ENCODE results near the gene SGCA. TPM values are rescaled to one million over a fixed set of nuclear protein-coding genes. Genes with fewer than 3 reads are reported as not detected.

The SGCA gene
- total RNA-seq, 2 donors from 2014 or later, result 1.7 to 2.3 TPM

DNA sequence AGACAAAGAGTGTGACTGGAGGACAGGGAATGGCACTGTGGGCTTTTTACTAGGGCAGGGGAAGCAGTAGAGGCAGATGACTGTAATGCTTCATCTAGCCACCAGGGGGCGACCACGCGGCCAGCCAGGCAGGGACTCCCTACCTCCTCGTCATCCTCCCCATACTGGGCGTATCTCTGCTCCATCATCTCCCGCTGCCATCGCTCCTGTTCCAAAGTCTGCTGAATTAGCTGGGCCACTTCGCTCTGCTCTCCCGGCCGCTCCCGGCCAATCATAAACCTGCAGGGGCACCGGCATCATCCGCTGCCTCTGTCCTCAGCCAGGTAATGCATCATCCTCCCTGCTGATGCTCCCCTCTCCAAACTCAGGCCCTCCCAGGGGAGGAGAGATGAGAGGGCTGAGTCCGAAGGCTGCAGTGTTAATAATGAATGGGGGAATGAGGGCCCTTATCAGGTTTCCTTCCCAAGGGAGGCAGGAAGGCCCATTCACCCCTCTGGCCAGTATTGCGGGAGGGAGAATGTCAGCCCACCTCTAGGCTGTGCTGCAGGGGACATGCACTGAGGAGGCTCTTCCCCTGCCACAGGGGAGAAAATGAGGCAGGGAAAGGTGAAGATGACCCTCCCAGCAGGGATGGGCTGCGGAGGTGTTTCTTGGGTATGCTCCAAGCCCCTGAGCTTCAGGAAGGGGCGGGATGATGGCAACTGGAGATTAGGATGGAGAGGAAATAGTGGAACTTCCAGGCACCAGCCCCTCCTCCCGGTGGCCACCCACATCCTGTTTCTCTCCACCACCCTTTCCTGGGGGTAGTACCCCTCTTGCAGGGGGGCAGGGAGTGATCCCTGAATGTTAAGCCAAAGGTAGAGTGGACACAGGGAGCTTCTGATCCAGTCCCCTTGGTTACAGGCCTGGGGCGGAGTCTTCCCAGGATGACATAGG, 25.6 kb upstream of the SGCA start:
- Mint-ChIP-seq H3K36me3 (ENCODE audit: insufficient read depth in 2 of 2) (peaks cover 21 to 48% of the 10 kb centered on the region in 2 donors), H3K27ac (peak overlapping the region; percentile 69), H3K4me3 (peak overlapping the region; percentile 77 to 78), H3K9me3 (no peaks in the 10 kb centered on the region), H3K4me1 (ENCODE audit: low read depth) (peaks cover 73% of the 10 kb centered on the region), H3K27me3 (ENCODE audit: low read depth) (no peaks in the 10 kb centered on the region)
- DNase-seq (peak; percentile 83 to 85), ATAC-seq (replicated peaks in 1 of 2) (peak; percentile 78 to 83)

DNA sequence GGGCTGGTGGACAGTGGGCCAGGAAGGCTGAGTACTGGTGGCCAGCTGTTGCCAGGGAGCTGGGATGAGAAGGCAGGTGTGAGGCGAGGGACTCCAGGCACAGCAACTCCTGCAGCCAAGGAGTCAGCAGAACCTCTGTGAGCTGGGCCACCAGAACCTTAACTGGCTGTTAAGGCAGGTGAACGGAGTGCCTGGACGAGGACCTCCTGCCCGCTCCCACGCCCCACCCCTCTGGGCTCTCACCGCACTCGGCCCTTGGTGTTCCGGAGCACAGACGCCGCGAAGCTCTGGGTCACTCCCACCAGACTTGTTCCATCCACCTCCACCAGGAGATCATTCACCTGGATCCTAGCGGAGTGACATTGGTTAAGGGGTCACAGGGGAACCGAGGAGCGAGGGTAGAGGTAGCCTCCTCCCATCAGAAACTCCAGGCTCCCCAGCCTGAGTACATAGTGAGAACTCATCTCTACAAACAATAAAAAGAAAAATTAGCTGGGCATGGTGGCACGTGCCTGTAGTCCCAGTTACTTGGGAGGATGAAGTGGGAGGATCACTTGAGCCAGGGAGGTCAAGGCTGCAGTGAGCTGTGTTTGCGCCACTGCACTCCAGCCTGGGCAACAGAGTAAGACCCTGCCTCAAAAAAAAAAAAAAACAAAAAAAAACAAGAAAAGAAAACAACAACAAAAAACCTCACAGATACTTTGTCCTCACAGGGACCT, 24.6 kb upstream of the SGCA start:
- H3K36me3 Mint-ChIP-seq (ENCODE audit: insufficient read depth in 2 of 2), result peaks cover 23 to 45% of the 10 kb centered on the region in 2 donors
- no peaks in the 10 kb centered on the region for H3K27me3 Mint-ChIP-seq (ENCODE audit: low read depth)
- H3K27ac Mint-ChIP-seq, result peak overlapping the region; percentile 64
- H3K4me1 Mint-ChIP-seq (ENCODE audit: low read depth), result peaks cover 83% of the 10 kb centered on the region
- no peaks in the 10 kb centered on the region for H3K9me3 Mint-ChIP-seq
- no peak for DNase-seq
- no peak for ATAC-seq (replicated peaks in 1 of 2)
- peak overlapping the region; percentile 77 to 78 for H3K4me3 Mint-ChIP-seq

DNA sequence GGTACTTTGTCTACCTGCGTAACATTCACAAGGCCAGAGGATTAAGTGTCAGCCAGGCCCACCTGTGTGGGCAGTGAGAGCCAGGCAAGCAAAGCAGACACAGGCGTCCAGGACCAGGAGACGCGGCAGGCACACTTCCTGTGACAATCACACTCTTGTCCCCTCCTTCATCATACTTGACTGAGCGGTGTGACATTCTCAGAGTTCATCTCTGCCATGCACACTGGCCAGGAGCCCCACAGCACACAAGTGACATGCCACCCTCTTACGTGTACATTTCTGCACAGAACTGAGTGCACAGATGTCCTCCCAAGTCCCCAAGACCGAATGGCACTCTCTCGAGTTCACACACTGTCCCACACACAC, 24.1 kb upstream of the SGCA start:
- ATAC-seq (replicated peaks in 1 of 2) (peak in 1 of 2 donors; percentile 34), DNase-seq (no peak)
- Mint-ChIP-seq H3K4me3 (peak overlapping the region; percentile 45 to 68), H3K9me3 (no peaks in the 10 kb centered on the region), H3K36me3 (ENCODE audit: insufficient read depth in 2 of 2) (peaks cover 24 to 43% of the 10 kb centered on the region in 2 donors), H3K27me3 (ENCODE audit: low read depth) (no peaks in the 10 kb centered on the region), H3K27ac (peak overlapping the region; percentile 64), H3K4me1 (ENCODE audit: low read depth) (peaks cover 84% of the 10 kb centered on the region)

DNA sequence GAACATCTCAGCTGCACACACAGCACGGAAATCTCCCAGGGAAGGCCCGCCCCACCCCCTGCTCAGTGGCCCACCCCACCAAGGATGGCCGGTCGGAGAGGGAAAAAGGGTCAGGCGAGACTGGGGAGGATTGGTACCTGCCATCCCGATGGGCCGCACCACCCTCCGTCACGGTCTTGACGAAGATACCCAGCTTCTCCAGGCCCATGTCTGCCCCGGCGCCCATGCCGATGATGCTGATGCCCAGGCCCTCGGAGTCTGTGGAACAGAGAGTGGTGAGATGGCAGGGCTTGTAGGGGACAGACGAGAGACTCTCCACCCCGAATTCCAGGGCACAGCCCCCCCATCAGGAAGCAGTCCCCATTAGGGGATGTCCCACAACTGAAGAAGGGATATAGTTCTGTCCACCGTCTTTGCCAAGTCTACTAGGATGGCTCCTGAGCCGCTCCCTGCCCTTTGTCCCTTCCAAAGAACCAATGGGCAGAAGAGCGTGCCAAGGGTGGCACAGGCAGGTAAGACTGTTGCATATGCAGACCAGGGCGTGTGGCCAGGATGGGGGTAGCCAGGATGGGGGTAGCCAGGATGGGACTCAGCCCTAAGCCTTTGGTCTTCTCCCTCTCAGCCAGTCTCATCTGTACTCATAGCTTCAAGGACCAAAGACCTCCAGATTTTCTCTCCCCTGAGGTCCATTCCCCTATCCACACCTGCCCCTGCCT, 22.2 kb upstream of the SGCA start:
- Mint-ChIP-seq H3K36me3 (ENCODE audit: insufficient read depth in 2 of 2) (peaks cover 19 to 36% of the 10 kb centered on the region in 2 donors), H3K27me3 (ENCODE audit: low read depth) (no peaks in the 10 kb centered on the region), H3K4me3 (no peak overlapping the region), H3K4me1 (ENCODE audit: low read depth) (peaks cover 79% of the 10 kb centered on the region), H3K27ac (peak overlapping the region; percentile 10), H3K9me3 (no peaks in the 10 kb centered on the region)
- DNase-seq (no peak), ATAC-seq (replicated peaks in 1 of 2) (no peak)

DNA sequence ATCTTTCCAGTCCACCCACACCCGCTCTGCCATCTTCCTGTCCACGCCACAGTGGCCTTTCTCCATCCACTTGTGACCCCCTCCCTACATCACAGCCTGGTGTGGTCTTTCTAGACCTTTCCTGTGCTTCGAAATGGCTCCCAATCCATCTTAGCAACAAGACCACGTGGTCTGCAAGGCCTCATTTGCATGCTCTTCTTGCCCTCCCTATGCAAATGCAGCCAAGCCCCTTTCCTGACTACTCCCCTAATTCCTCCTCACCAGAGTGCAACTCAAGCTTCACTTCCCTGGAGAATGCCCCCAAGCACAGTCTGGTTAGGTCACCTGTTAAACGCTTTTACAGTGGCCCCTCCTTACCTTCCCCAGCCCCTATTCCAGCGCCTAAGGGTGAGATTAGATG, 21.4 kb upstream of the SGCA start:
- no peak for ATAC-seq (replicated peaks in 1 of 2)
- Mint-ChIP-seq H3K36me3 (ENCODE audit: insufficient read depth in 2 of 2) (peaks cover 21 to 36% of the 10 kb centered on the region in 2 donors), H3K27me3 (ENCODE audit: low read depth) (no peaks in the 10 kb centered on the region), H3K4me3 (peak overlapping the region in 1 of 2 donors; percentile 59), H3K9me3 (no peaks in the 10 kb centered on the region), H3K4me1 (ENCODE audit: low read depth) (peaks cover 78% of the 10 kb centered on the region), H3K27ac (no peak overlapping the region)
- no peak for DNase-seq

DNA sequence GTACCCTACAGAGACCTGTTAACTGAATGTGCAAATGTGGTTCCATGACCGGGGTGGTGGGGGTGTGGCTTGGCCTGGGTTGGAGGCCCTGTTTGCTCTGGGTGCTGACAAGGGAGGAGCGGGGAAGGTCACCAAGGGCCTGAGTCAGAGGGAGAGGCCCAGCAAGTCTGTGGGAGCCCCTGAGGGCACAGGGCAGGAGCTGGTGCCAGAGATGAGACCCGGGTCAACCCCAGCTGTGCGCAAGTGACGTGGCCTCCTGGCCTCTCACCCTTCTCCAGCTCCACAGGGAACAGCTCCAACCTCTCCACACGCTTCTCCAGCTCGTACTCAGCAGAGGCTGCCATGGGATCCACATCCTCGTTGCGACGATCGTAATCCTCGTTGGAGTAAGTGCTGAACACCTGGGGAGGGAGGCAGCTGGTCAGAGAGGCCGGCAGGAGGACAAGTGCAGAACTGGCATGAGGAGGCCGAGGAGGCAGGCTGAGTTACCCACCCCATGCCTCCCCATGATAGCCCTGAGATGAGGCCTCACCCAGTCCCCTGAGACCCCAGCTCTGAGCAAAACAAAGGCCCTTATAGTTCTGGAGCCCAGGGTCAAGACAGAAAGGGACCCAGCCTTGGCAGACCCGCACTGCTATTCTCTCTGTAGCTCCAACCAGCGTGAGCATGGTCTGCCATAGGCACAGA, 20.8 kb upstream of the SGCA start:
- H3K27me3 Mint-ChIP-seq (ENCODE audit: low read depth), result no peaks in the 10 kb centered on the region
- ATAC-seq (replicated peaks in 1 of 2) (peak; percentile 14 to 20), DNase-seq (peak; percentile 53 to 56)
- H3K36me3 Mint-ChIP-seq (ENCODE audit: insufficient read depth in 2 of 2), result peaks cover 21 to 31% of the 10 kb centered on the region in 2 donors
- peaks cover 72% of the 10 kb centered on the region for H3K4me1 Mint-ChIP-seq (ENCODE audit: low read depth)
- H3K4me3 Mint-ChIP-seq, result peak overlapping the region; percentile 59 to 98
- no peaks in the 10 kb centered on the region for H3K9me3 Mint-ChIP-seq
- peak overlapping the region; percentile 34 for H3K27ac Mint-ChIP-seq

GRCh38 chr17:50145532-50146229, 20.1 kb upstream of the SGCA start:
- DNase-seq (no peak), ATAC-seq (replicated peaks in 1 of 2) (no peak)
- H3K4me1 Mint-ChIP-seq (ENCODE audit: low read depth), result peaks cover 65% of the 10 kb centered on the region
- H3K4me3 Mint-ChIP-seq, result peak overlapping the region; percentile 59 to 98
- H3K9me3 Mint-ChIP-seq, result no peaks in the 10 kb centered on the region
- peak overlapping the region; percentile 68 for H3K27ac Mint-ChIP-seq
- peaks cover 21 to 31% of the 10 kb centered on the region in 2 donors for H3K36me3 Mint-ChIP-seq (ENCODE audit: insufficient read depth in 2 of 2)
- no peaks in the 10 kb centered on the region for H3K27me3 Mint-ChIP-seq (ENCODE audit: low read depth)

GRCh38 chr17:50146230-50146926, 19.4 kb upstream of the SGCA start:
- H3K27me3 Mint-ChIP-seq (ENCODE audit: low read depth), result no peaks in the 10 kb centered on the region
- ATAC-seq (replicated peaks in 1 of 2), result no peak
- H3K4me3 Mint-ChIP-seq, result peak overlapping the region; percentile 97 to 98
- H3K9me3 Mint-ChIP-seq, result no peaks in the 10 kb centered on the region
- H3K36me3 Mint-ChIP-seq (ENCODE audit: insufficient read depth in 2 of 2), result peaks cover 21 to 29% of the 10 kb centered on the region in 2 donors
- DNase-seq, result no peak
- peak overlapping the region; percentile 84 for H3K27ac Mint-ChIP-seq
- peaks cover 58% of the 10 kb centered on the region for H3K4me1 Mint-ChIP-seq (ENCODE audit: low read depth)

DNA sequence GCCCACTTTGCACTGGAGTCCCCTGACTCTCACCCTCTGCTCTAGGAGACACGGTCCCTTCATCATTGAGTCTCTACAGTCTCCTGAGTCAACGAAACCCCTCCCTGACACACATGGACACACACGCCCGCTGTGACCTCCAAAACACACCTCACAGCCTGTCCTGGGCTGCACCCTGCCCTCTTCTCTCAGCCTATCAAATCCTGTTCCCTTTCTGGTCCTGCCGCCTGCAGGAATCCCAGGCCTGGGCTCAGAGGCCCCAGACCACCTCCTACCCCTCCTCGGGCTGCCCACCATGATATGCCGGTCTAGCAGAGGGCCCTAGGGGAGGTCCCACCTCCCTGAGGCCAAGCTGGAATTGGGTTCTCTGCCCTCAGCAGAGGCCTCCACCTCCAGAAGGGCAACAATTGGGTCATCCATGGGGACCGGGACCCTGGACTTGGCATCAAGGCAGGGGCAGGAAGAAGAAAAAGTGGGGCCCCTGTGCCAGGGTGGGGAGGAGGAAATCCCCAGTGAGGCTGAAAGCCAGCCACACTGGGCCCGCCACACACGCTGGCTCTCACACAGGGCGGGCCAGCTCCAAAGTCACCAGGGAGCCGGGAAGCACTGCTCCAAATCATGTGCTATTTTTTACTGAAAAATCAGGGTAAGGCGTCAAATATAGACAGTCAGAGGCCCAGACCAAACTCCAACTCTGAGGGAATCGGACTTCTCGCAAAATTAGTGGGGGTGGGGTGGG, 18.7 kb upstream of the SGCA start:
- Mint-ChIP-seq H3K4me1 (ENCODE audit: low read depth) (peaks cover 53% of the 10 kb centered on the region), H3K9me3 (no peaks in the 10 kb centered on the region), H3K4me3 (peak overlapping the region; percentile 97 to 98), H3K36me3 (ENCODE audit: insufficient read depth in 2 of 2) (peaks cover 16 to 25% of the 10 kb centered on the region in 2 donors), H3K27ac (peak overlapping the region; percentile 84), H3K27me3 (ENCODE audit: low read depth) (no peaks in the 10 kb centered on the region)
- DNase-seq (no peak), ATAC-seq (replicated peaks in 1 of 2) (no peak)

- Mint-ChIP-seq H3K9me3 (no peaks in the 10 kb centered on the region), H3K27me3 (ENCODE audit: low read depth) (no peaks in the 10 kb centered on the region), H3K4me1 (ENCODE audit: low read depth) (peaks cover 51% of the 10 kb centered on the region), H3K36me3 (ENCODE audit: insufficient read depth in 2 of 2) (peaks cover 16 to 22% of the 10 kb centered on the region in 2 donors), H3K4me3 (peak overlapping the region; percentile 97 to 98), H3K27ac (peak overlapping the region; percentile 84)
- no peak for DNase-seq
- ATAC-seq (replicated peaks in 1 of 2), result no peak
Measured at GRCh38 chr17:50147841-50148225, 18.0 kb upstream of the SGCA start.
